IPS-20b (cell line): ENCODE measurements around the gene RGS19.

Experiments
- H3K27ac ChIP-seq: one replicate; pipeline ENCODE4 v1.5.1; 2013; ENCODE audit warnings: low read length
- H3K27me3 ChIP-seq: 2 replicates; pipeline ENCODE4 v1.6.1; 2013; ENCODE audit warnings: mild to moderate bottlenecking, low read length, inconsistent platforms; ENCODE audit not compliant: insufficient read depth
- H3K36me3 ChIP-seq: 2 replicates; pipeline ENCODE4 v1.6.1; 2013; ENCODE audit warnings: low read depth, mild to moderate bottlenecking, inconsistent platforms, low read length, moderate library complexity; ENCODE audit not compliant: insufficient read depth
- H3K4me1 ChIP-seq: 2 replicates; pipeline ENCODE4 v1.6.1; 2013; ENCODE audit warnings: mild to moderate bottlenecking, control low read depth, inconsistent platforms, low read length, moderate library complexity; ENCODE audit not compliant: insufficient read depth
- H3K4me3 ChIP-seq: 2 replicates; pipeline ENCODE4 v1.5.1; 2013; ENCODE audit warnings: mild to moderate bottlenecking, low read length, inconsistent platforms
- H3K9ac ChIP-seq: 2 replicates; pipeline ENCODE4 v1.6.1; 2013; ENCODE audit warnings: low read depth, mild to moderate bottlenecking, inconsistent platforms, low read length, moderate library complexity
- H3K9me3 ChIP-seq: 2 replicates; pipeline ENCODE4 v1.6.1; 2013; ENCODE audit warnings: mild to moderate bottlenecking, low read depth, low read length, inconsistent platforms; ENCODE audit not compliant: insufficient read depth

The RGS19 gene

GRCh38 chr20:64025826-64026412, 53.4 kb downstream of the RGS19 start:
- no peak overlapping the region for H3K9ac ChIP-seq
- no peaks in the 10 kb centered on the region for H3K27me3 ChIP-seq
- H3K4me1 ChIP-seq = no peaks in the 10 kb centered on the region
- no peak overlapping the region for H3K27ac ChIP-seq
- no peak overlapping the region for H3K4me3 ChIP-seq
- peaks cover 98% of the 10 kb centered on the region for H3K36me3 ChIP-seq
- no peaks in the 10 kb centered on the region for H3K9me3 ChIP-seq

- H3K27me3 ChIP-seq = no peaks in the 10 kb centered on the region
- no peak overlapping the region for H3K4me3 ChIP-seq
- H3K9ac ChIP-seq = no peak overlapping the region
- no peaks in the 10 kb centered on the region for H3K4me1 ChIP-seq
- H3K27ac ChIP-seq = no peak overlapping the region
- H3K9me3 ChIP-seq = no peaks in the 10 kb centered on the region
- peaks cover 93% of the 10 kb centered on the region for H3K36me3 ChIP-seq
These were observed 54.1 kb downstream of the RGS19 start for GRCh38 chr20:64025101-64025825.

- Histone ChIP-seq H3K36me3 (peaks cover 92% of the 10 kb centered on the region), H3K27ac (no peak overlapping the region)
These were observed 55.0 kb downstream of the RGS19 start for GRCh38 chr20:64024141-64024990.

GRCh38 chr20:64023361-64024140, 55.8 kb downstream of the RGS19 start:
- no peak overlapping the region for H3K4me3 ChIP-seq
- H3K9ac ChIP-seq = no peak overlapping the region
- H3K36me3 ChIP-seq = peaks cover 93% of the 10 kb centered on the region
- H3K4me1 ChIP-seq = no peaks in the 10 kb centered on the region
- no peak overlapping the region for H3K27ac ChIP-seq
- no peaks in the 10 kb centered on the region for H3K27me3 ChIP-seq
- no peaks in the 10 kb centered on the region for H3K9me3 ChIP-seq

More at GRCh38 chr20:64024141-64024990, 55.0 kb downstream of the RGS19 start:
- Histone ChIP-seq H3K9ac (no peak overlapping the region), H3K4me3 (no peak overlapping the region), H3K4me1 (no peaks in the 10 kb centered on the region), H3K9me3 (no peaks in the 10 kb centered on the region), H3K27me3 (no peaks in the 10 kb centered on the region)
